T-cell (primary cell): Measurements from ENCODE around the gene FIBP. TPM values are rescaled to one million over a fixed set of nuclear protein-coding genes. Genes with fewer than 3 reads are reported as not detected.
A peak's percentile ranks its signal among the peaks of the same experiment; 100 is the strongest.

Source experiments
- ATAC-seq, 4 experiments: fragments of 200-7000 bp in 3 of 4; fragments of 150-1000 bp in 1 of 4; cut with Tn5 transposase; replicated peaks in 1 of 4; 1 replicate in 3 of 4; 2 replicates in 1 of 4; pipeline ENCODE4 v1.10.0; 2021; ENCODE audit warnings: moderate library complexity in 3 of 4, mild to moderate bottlenecking in 2 of 4, moderate number of reproducible peaks in 1 of 4
- CTCF ChIA-PET, 2 donors: fragments of 300-600 bp; sonication (Branson Sonifier 250); formaldehyde crosslinking; loops; one replicate each; lab custom pipeline; 2022; ENCODE audit warnings: antibody characterized with exemption in 2 of 2; lab: Charles Lee
- POLR2A ChIA-PET, 2 donors: fragments of 300-600 bp; sonication (Branson Sonifier 250); formaldehyde crosslinking; loops; one replicate each; lab custom pipeline; 2022; ENCODE audit warnings: antibody characterized with exemption in 2 of 2; lab: Charles Lee
- DNase-seq, 35 experiments: peaks; one replicate each; pipeline versions ENCODE4 v3.0.0 to v3.0.0-alpha.2; 2013 to 2023
- H3K27ac ChIP-seq: one replicate; pipeline ENCODE4 v1.5.1; 2013; ENCODE audit warnings: low read length
- H3K27me3 ChIP-seq, 2 experiments: replicated peaks in 1 of 2; 1 replicate in 1 of 2; 2 replicates in 1 of 2; pipeline versions ENCODE4 v1.6.1 to v1.7.0; 2013; ENCODE audit warnings: low read length in 1 of 2, mixed read lengths in 1 of 2; ENCODE audit not compliant: control insufficient read depth in 2 of 2, insufficient read depth in 2 of 2; ENCODE audit errors: extremely low read depth in 1 of 2
- H3K36me3 ChIP-seq, 2 donors: 1 replicate in 1 of 2; 2 replicates in 1 of 2; pipeline versions ENCODE4 v1.6.1 to v1.7.0; 2013; ENCODE audit warnings: low read length in 1 of 2; ENCODE audit not compliant: control insufficient read depth in 2 of 2, insufficient read depth in 1 of 2; ENCODE audit errors: extremely low read depth in 1 of 2
- H3K4me1 ChIP-seq, 2 experiments: 1 replicate in 1 of 2; 2 replicates in 1 of 2; pipeline versions ENCODE4 v1.6.1 to v1.7.0; 2013; ENCODE audit warnings: low read length in 2 of 2, mixed read lengths in 1 of 2; ENCODE audit not compliant: insufficient read depth in 2 of 2, control insufficient read depth in 1 of 2; ENCODE audit errors: extremely low read depth in 1 of 2
- H3K4me3 ChIP-seq, 2 donors: 1 replicate in 1 of 2; 2 replicates in 1 of 2; pipeline versions ENCODE4 v1.5.1 to v1.7.0; 2013; ENCODE audit warnings: mild to moderate bottlenecking in 2 of 2, low read length in 1 of 2, moderate library complexity in 1 of 2; ENCODE audit not compliant: control insufficient read depth in 1 of 2; ENCODE audit errors: extremely low read depth in 1 of 2
- H3K9me3 ChIP-seq: 2 replicates; pipeline ENCODE4 v1.7.0; 2013
- H3K27ac Mint-ChIP-seq, 2 donors: one replicate each; pipeline ENCODE4 v1.8.0; 2020 to 2021; ENCODE audit warnings: mild to moderate bottlenecking in 2 of 2, mixed read lengths in 2 of 2
- H3K27me3 Mint-ChIP-seq, 2 donors: one replicate each; pipeline ENCODE4 v1.8.0; 2021 to 2022; ENCODE audit warnings: mixed read lengths in 2 of 2
- H3K36me3 Mint-ChIP-seq: one replicate; pipeline ENCODE4 v1.8.0; 2021; ENCODE audit warnings: mixed read lengths
- H3K4me1 Mint-ChIP-seq, 3 donors: one replicate each; pipeline ENCODE4 v1.8.0; 2020 to 2022; ENCODE audit warnings: mixed read lengths in 3 of 3, mild to moderate bottlenecking in 1 of 3
- H3K4me3 Mint-ChIP-seq, 3 donors: one replicate each; pipeline ENCODE4 v1.8.0; 2020 to 2022; ENCODE audit warnings: mild to moderate bottlenecking in 3 of 3, mixed read lengths in 3 of 3, moderate library complexity in 3 of 3
- H3K9me3 Mint-ChIP-seq, 3 donors: one replicate each; pipeline ENCODE4 v1.8.0; 2020 to 2022; ENCODE audit warnings: mixed read lengths in 3 of 3
- WGBS: methylation state at CpG from one replicate; pipeline ENCODE4 v1.1.5; 2013; ENCODE audit warnings: missing lambda C conversion rate; ENCODE audit not compliant: insufficient coverage; 5-methylcytosine and 5-hydroxymethylcytosine counted together
- total RNA-seq, 35 experiments: library from RNA in 6 of 35; stranded (reverse) in 6 of 35; fragments of 120-200 nt in 1 of 35; gene quantifications; one replicate each; pipeline versions ENCODE4 v1.2.1 to v1.2.4 and lab custom pipeline; 2013 to 2026

The FIBP gene
- total RNA-seq (10 to 100 TPM; 30.2 to 47.1 (median 39.2) TPM), total RNA-seq (lab: John Stamatoyannopoulos, UW) (11.5 to 74.6 (median 25.1) reads per million in 29 experiments)
- total RNA-seq (2013): 40.3 TPM

- Histone ChIP-seq H3K4me1 (peaks cover 23 to 65% of the 10 kb centered on the region in 2 experiments), H3K27ac (peak within 1 kb of the TSS; percentile 91), H3K9me3 (no peaks in the 10 kb centered on the region), H3K27me3 (no peaks in the 10 kb centered on the region), H3K4me3 (peak within 1 kb of the TSS; percentile 78 to 92), H3K36me3 (peaks cover 11 to 31% of the 10 kb centered on the region in 2 donors)
- WGBS: under 1% methylated on average over 37 of the region's 57 CpGs
- peaks cover 67 to 75% (median 70%) of the 10 kb centered on the region in 3 donors for H3K4me1 Mint-ChIP-seq
- H3K4me3 Mint-ChIP-seq: peak within 1 kb of the TSS; percentile 85 to 94 (median 92)
- DNase-seq: peak; percentile 89 to 96 (median 94)
- H3K36me3 Mint-ChIP-seq: peaks cover 4% of the 10 kb centered on the region
- ChIA-PET CTCF (interaction anchor here (0.6 to 9.7 kb wide), 29 partner anchors 11 to 973 kb away, joined by 3 to 167 read pairs (median 4); partner anchors contain the start of genes BANF1 (in 1 of the 2), CFL1 (in 1 of the 2), EIF1AD (in 1 of the 2) and FOSL1 (in 1 of the 2)), POLR2A (interaction anchor here (0.6 to 3.7 kb wide), 10 partner anchors 13 to 1662 kb away, joined by 3 to 20 read pairs (median 4); partner anchors contain the start of genes MUS81 (in 2 of the 2), NUDT22 (in 1 of the 2), SCYL1 (in 1 of the 2) and TRPT1 (in 1 of the 2))
- peak; percentile 66 to 68 (median 67) for ATAC-seq
- no peaks in the 10 kb centered on the region for H3K27me3 Mint-ChIP-seq
- no peaks in the 10 kb centered on the region for H3K9me3 Mint-ChIP-seq
- peak within 1 kb of the TSS; percentile 93 to 99 for H3K27ac Mint-ChIP-seq
Measured at GRCh38 chr11:65888163-65888814, at the start of gene FIBP. TSS of gene FIBP (minus strand) at chr11:65888471. CDS start at chr11:65888418, 53 bp downstream.

GRCh38 chr11:65937766-65938165 is 49.5 kb upstream of the FIBP start:
- Histone ChIP-seq H3K4me3 (no peak overlapping the region), H3K27ac (no peak overlapping the region), H3K36me3 (no peaks in the 10 kb centered on the region), H3K9me3 (no peaks in the 10 kb centered on the region), H3K4me1 (peaks cover 0 to under 1% of the 10 kb centered on the region in 2 experiments), H3K27me3 (peaks cover 0 to 13% of the 10 kb centered on the region in 2 experiments)
- ATAC-seq (no peak), DNase-seq (no peak)
- ChIA-PET POLR2A (no interaction called here), CTCF (interaction anchor here in 1 of 2 donors (0.6 kb wide), 1 partner anchor 413 kb away, joined by 3 read pairs; the partner anchor contains the start of gene SCYL1)
- H3K27me3 Mint-ChIP-seq: no peaks in the 10 kb centered on the region
- H3K36me3 Mint-ChIP-seq: no peaks in the 10 kb centered on the region
- WGBS: 55% methylated on average over 2 of the region's 4 CpGs
- peaks cover 0 to 5% (median 0%) of the 10 kb centered on the region in 3 donors for H3K4me1 Mint-ChIP-seq
- no peak overlapping the region for H3K4me3 Mint-ChIP-seq
- no peaks in the 10 kb centered on the region for H3K9me3 Mint-ChIP-seq
- H3K27ac Mint-ChIP-seq: no peak overlapping the region

- Histone ChIP-seq H3K27ac (no peak overlapping the region), H3K4me1 (peaks cover under 1 to 20% of the 10 kb centered on the region in 2 experiments), H3K27me3 (peaks cover 0 to 5% of the 10 kb centered on the region in 2 experiments), H3K4me3 (no peak overlapping the region), H3K36me3 (no peaks in the 10 kb centered on the region), H3K9me3 (no peaks in the 10 kb centered on the region)
- ChIA-PET CTCF (no interaction called here), POLR2A (interaction anchor here in 1 of 2 donors (0.7 kb wide), 1 partner anchor 14 kb away, joined by 4 read pairs; no protein-coding TSS in a partner anchor)
- WGBS: no CpG with 5 or more reads among the region's 4 CpGs
- H3K4me1 Mint-ChIP-seq: peaks cover 10 to 19% (median 18%) of the 10 kb centered on the region in 3 donors
- no peaks in the 10 kb centered on the region for H3K9me3 Mint-ChIP-seq
- H3K4me3 Mint-ChIP-seq: no peak overlapping the region
- DNase-seq (no peak), ATAC-seq (no peak)
- no peaks in the 10 kb centered on the region for H3K36me3 Mint-ChIP-seq
- H3K27me3 Mint-ChIP-seq: no peaks in the 10 kb centered on the region
- H3K27ac Mint-ChIP-seq: no peak overlapping the region
Measured at GRCh38 chr11:65934014-65934413, 45.7 kb upstream of the FIBP start.

- H3K4me3 ChIP-seq: no peak overlapping the region
- H3K4me1 ChIP-seq: peaks cover 10 to 35% of the 10 kb centered on the region in 2 experiments
- H3K9me3 ChIP-seq: no peaks in the 10 kb centered on the region
- CTCF ChIA-PET: interaction anchor here (0.9 to 2.1 kb wide), 2 partner anchors 42 to 73 kb away, joined by 3 to 5 read pairs; partner anchors contain the start of genes CCDC85B (in 1 of the 2) and MUS81 (in 1 of the 2)
- Mint-ChIP-seq H3K4me3 (no peak overlapping the region), H3K4me1 (peaks cover 24 to 33% (median 30%) of the 10 kb centered on the region in 3 donors), H3K9me3 (no peaks in the 10 kb centered on the region), H3K27ac (peak overlapping the region in 1 of 2 donors; percentile 28), H3K27me3 (no peaks in the 10 kb centered on the region), H3K36me3 (no peaks in the 10 kb centered on the region)
- H3K27me3 ChIP-seq: no peaks in the 10 kb centered on the region
- no peaks in the 10 kb centered on the region for H3K36me3 ChIP-seq
- 82% methylated on average over 5 of the region's 9 CpGs for WGBS
- POLR2A ChIA-PET: interaction anchor here in 1 of 2 donors (0.6 kb wide), 1 partner anchor 11 kb away, joined by 3 read pairs; no protein-coding TSS in a partner anchor
- ATAC-seq: no peak
- no peak overlapping the region for H3K27ac ChIP-seq
- no peak for DNase-seq
Measured at GRCh38 chr11:65932558-65932919, 44.3 kb upstream of the FIBP start.

- ChIA-PET CTCF (interaction anchor here in 1 of 2 donors (2.1 kb wide), 1 partner anchor 72 kb away, joined by 5 read pairs; the partner anchor contains the start of gene MUS81), POLR2A (interaction anchor here in 1 of 2 donors (0.6 kb wide), 1 partner anchor 10 kb away, joined by 3 read pairs; no protein-coding TSS in a partner anchor)
- Mint-ChIP-seq H3K27ac (peak overlapping the region; percentile 28 to 49), H3K4me1 (peaks cover 30 to 39% (median 36%) of the 10 kb centered on the region in 3 donors), H3K9me3 (no peaks in the 10 kb centered on the region), H3K4me3 (peak overlapping the region in 1 of 3 donors; percentile 27), H3K27me3 (no peaks in the 10 kb centered on the region), H3K36me3 (no peaks in the 10 kb centered on the region)
- ATAC-seq: no peak
- no peaks in the 10 kb centered on the region for H3K9me3 ChIP-seq
- WGBS: 69% methylated on average over 11 of the region's 13 CpGs
- peaks cover 11 to 40% of the 10 kb centered on the region in 2 experiments for H3K4me1 ChIP-seq
- H3K27me3 ChIP-seq: no peaks in the 10 kb centered on the region
- no peak overlapping the region for H3K27ac ChIP-seq
- H3K4me3 ChIP-seq: no peak overlapping the region
- DNase-seq: peak in 1 of 35 experiments; percentile 27
- H3K36me3 ChIP-seq: no peaks in the 10 kb centered on the region
Measured at GRCh38 chr11:65931773-65932557, 43.7 kb upstream of the FIBP start.
